ENCODE measurements around the gene CABP7.

DNA sequence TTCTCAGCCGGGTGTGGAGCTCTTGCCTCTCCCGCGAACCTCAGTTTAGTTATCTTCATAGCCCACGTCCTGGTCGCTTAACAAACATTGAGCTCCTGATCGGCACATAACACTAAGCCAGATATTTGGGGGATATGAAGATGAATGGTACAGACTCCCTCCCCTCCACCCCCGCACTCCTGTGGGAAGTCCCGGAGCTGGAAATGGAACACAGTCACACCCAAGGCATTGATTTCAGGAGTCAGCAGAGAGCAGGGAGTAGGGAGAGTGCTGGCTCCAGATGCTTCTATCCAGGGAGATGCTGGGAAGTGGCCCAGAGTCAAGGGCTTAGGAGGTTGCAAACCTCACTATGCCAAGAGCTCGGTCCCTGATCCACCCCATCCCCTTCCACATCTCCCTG lies 26.1 kb upstream of the CABP7 start:
- TF ChIP-seq EP300 (IDR thresholded peaks at IDR 0.05) (no peak), POLR2AphosphoS5 (IDR thresholded peaks at IDR 0.05) (no peak), POLR2A (IDR thresholded peaks at IDR 0.05) (no peak)
- TF ChIP-seq, protein P1, sequence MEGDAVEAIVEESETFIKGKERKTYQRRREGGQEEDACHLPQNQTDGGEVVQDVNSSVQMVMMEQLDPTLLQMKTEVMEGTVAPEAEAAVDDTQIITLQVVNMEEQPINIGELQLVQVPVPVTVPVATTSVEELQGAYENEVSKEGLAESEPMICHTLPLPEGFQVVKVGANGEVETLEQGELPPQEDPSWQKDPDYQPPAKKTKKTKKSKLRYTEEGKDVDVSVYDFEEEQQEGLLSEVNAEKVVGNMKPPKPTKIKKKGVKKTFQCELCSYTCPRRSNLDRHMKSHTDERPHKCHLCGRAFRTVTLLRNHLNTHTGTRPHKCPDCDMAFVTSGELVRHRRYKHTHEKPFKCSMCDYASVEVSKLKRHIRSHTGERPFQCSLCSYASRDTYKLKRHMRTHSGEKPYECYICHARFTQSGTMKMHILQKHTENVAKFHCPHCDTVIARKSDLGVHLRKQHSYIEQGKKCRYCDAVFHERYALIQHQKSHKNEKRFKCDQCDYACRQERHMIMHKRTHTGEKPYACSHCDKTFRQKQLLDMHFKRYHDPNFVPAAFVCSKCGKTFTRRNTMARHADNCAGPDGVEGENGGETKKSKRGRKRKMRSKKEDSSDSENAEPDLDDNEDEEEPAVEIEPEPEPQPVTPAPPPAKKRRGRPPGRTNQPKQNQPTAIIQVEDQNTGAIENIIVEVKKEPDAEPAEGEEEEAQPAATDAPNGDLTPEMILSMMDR (IDR thresholded peaks at IDR 0.05), result no peak

All from upper lobe of left lung (tissue), 4 donors.